GM19023 (cell line): ENCODE data around the gene ARHGEF4.
"Not testable (repeated sequence)": the region's sequence is repeated elsewhere in the genome, so short reads cannot be mapped to it uniquely, and the experiment has no call there.

Source experiments
- ATAC-seq: cut with Tn5 transposase; IDR thresholded peaks from one replicate; pipeline ENCODE4 v1.9.1; 2021; ENCODE audit warnings: mild to moderate bottlenecking, moderate library complexity; ENCODE audit not compliant: unreplicated experiment

Gene ARHGEF4

DNA sequence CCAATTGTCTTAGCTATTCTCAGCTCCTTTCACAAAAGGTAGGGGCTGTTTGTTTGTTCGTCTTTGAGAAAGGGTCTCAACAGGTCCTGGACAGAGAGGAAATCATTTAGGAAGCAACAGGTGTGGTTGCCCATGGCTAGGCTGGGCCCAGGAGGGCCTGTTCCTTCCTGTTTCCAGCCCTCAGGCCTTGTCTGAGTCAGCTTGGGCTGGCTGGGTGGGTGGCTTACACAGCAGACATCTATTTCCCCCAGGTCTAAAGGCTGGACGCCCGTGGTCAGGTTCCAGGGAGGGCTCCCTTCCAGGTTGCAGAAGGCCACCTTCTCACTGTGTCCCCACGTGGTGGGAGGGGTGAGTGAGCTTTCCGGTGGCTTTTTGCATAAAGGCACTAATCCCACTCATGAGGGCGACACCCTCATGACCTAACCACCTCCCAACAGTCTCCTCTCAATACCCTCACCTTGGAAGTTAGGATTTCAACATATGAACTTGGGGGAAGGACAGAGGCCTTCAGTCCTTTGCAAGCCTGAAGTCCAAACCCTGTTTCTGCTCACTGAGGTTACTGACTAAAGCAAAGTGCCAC, 45.5 kb downstream of the ARHGEF4 start:
- no peak for ATAC-seq

DNA sequence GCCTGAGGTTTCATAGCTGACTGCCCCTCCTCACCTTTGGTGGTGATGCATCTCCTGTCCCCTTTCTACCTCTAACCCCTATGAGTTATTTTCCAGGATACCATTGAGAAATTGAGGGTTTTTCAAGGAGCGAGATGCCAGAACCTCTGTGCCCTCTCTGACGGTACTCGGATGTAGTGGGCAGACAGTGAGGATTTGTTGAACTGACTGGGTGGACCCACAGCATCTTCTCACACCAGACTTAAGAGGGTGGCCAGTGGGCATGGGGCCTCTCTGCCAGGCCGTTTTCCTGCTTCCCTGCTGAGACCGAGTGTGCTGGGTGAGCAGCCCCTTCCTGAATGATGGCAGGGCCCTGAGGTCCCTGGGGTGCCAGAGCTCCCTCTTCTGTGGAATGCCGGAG, 46.3 kb downstream of the ARHGEF4 start:
- ATAC-seq: no peak

DNA sequence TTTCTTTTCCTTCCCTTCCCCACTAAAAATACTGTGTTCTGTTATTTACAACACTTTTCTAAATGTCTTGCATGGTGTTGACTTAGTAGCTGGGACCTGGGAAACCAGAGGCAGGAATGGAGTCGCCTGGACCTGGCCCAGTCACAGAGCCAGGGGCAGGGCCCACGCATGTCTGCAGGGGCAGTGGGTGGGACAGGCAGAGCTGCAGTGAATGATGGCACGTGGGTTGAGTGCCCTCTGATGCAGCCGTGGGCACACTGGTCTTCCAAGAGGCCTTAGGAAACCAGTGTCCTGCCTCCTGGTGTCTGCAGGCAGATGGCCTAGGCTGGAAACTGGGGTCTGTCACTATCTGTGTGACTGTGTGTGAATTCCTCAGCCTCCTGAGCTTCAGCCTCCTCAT, 46.8 kb downstream of the ARHGEF4 start:
- no peak for ATAC-seq

DNA sequence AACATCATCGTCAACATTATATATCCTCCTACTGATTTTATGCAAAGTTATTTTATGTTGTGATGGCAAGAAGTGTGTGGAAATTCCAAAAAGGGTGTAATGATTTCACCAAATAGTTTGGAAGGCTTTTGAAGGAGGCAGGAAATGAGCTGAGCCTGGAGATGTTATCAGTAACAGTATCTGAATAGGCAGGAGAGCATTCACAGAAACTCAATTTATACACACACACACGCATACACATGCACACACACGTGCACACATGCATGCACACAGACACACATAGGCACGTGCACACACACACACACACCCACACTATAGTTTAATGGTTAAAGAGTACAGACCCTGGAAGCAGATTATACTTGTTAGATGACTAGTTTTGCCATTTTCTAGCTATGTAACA, 47.3 kb downstream of the ARHGEF4 start:
- ATAC-seq: no peak

DNA sequence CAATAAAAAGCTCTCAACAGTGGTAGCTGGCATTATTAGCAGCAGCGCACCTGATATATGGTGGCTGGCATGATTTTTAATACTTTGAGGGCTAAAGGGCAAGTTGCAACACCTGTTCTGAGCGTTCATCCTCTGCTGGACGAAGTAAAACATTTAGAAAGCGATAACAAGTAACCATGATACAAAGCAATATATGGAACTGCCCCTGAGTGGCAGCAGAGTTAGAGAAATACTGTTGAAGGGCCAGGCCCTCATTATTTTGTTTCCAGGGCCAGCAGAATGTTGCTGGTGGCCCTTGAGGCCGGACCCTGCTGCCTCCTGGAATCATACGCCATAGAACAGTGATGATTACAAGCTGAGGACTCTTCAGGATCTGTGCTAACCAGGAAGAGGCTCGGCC, 47.8 kb downstream of the ARHGEF4 start:
- no peak for ATAC-seq

DNA sequence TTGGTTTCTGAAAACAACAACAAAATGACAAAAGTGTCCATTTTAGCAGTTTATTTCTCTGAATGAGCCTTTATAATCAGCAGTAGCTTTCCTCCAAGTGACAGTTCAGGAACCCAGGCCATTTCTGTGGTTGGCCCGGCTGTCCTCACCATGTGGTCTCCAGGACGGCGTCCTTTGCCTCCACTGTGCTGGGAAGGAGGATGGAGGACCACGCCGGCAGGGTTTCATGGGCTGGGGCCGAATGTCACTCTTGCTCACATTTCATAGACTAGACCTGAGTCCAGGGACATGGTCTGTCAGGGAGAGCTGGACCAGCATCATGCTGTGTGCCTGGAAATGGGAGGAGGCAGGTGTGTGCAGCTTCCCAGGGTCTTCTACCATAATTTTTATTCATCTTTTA, 50.9 kb downstream of the ARHGEF4 start:
- no peak for ATAC-seq

DNA sequence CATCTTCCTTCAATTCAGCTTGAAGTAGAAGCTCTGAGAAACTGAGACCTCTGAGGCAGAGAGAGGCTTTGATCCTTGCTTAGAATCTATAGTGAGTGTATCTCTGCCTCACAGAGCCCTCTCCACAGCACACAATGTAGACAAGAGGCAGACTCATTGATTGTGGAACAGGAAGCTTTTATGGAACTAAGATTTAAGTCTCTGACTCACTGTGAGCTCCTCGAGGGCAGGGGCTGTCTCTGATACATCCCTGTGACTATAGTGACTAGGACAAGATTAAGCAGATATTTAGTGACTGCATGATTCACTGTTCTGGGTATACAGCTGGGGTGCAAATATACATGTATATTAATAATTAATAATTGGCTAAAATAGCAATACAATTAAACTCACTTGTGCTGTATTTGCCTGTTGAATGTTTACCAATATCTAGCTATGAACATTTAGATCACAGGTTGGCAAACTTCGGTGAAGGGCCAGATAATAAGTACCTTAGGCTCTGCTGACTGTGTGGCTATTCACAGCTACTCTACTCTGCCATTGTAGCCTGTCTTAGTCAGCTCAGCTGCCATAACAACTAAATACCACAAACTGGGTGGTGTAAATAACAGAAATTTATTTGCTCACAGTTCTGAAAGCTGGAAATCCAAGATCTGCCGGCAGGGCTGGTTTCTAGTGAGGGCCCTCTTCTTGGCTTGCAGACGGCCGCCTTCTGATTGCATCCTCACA, 54.4 kb downstream of the ARHGEF4 start:
- ATAC-seq: no peak

DNA sequence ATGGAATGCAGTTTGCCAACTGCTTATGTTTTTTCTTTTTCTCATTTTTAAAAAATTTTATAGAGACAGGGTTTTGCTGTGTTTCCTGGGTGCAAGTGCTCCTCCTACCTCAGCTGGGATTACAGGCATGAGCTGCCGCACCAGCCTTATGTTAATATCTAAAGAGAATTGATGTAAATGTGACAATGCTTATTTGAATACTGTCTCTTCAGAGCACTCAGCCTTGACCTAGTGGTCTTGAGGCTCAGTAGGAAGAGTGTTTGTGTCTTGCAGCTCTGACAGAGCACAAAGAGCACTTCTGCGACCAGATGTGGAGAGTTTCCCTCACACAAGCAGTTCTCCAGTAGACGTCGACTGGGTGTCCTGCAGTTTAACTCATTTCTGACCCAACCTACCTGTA, 55.3 kb downstream of the ARHGEF4 start:
- no peak for ATAC-seq

DNA sequence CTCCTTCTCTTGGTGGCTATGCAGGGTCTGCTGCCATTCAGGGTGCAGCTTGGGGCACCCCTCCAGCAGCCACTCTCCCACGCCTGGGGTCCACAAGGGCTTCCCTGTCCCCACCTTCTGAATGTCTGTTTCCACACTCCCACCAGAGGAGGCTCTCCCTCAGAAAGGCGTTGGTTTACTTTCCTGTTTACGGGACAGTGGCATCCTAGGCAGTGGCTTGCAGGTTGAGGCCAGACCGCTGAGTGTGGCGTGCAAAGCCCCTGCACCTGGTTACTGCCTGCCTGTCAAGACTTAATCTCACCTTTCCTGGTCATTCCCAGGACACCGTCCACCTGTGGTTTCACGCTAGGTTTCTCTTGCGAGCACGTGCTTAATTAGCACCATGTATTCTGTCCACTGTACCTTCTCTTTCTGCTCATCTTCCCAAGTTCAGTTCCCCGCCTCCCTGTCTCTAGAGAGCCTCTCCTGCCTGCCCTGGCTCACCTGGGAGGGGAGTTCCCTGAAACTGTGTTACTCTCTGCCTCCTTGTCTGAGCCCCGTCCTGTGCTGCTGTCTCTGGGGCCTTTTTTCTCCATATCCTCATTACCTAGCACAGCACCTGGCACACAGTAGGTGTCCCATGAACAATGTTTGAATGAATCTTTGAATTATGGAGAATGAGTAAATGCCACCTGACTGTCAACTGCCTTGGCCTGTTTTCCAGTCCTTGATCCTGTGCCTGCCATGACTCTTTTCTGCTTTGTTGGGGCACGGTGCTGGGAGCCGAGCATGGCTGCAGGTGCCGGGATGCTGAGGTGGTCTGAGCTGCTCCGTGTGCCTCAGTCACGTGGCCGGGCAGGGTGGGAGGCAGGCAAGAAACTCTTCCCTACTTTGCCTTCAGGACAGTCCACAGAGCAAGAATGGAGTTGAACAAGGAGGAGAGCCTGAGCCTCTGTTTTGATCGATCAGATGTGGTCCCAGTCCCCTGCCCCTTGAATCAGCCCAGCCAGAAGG, 56.4 kb downstream of the ARHGEF4 start:
- ATAC-seq: no peak

DNA sequence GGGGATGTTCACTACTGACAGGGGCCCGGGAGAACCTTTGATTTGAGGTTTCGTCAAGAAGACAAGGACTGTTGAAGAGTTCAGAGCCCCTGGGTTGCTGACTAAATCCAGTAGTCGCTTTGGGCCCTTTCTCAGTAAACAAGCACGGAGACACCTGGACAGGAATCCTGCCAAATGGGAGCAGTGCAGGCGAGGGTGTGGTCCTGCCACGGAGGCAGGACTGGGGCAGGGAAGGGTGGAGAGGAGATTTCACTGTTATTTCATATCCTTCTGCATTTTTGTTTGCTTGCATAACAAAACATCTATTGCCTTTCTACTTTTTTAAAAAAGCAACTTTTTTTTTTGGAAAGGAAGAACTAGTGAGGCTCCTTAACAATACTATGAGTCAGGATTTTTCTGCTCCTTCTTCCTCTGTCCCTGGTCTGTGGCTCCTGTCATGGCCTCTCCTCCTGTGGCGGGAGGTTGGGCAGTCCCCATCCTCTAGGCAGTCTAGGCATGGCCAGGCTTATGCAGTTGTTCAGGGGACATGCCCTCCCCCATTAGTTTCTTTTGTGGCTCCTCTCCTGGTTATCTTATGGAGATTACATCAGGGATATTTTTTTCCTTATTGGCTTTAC, 57.7 kb downstream of the ARHGEF4 start:
- no peak for ATAC-seq

DNA sequence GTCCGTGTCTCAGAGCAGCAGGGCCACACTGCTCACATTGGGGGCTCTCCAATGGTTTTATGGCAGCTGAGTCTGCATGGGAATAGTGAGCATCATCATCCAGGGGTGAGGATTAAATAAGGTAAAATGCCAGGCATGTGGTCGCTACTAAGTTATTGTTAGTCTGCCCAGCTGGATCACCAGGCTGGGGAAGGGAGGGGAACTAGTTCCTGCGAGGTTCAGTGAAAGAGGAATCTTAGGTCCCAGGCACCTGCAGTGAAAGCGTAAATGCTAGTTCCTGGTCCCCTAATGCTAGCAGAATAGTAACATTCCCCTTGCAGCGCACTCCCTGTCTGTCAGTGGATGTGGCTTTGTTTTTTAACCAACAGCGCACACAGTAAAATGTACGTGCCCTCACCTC, 60.1 kb downstream of the ARHGEF4 start:
- no peak for ATAC-seq

DNA sequence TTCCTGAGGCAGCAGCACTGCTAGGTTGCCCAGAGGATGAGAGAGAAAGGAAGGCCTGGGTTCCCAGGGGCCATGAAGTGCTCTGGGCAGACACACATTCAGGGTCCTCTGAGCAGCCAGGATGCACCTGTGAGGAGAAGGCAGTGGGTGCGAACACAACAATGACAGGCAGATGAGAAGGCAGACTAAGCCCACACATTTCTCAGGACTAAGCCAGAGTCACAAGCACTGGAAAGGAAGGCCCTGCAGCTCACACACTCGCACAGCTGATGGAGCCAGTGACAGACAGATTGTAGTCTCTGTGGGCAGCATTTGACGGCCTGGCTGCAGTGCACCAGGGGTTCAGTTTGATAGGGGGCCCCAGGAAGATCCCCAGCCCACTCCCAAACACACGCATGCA, 61.8 kb downstream of the ARHGEF4 start:
- no peak for ATAC-seq

DNA sequence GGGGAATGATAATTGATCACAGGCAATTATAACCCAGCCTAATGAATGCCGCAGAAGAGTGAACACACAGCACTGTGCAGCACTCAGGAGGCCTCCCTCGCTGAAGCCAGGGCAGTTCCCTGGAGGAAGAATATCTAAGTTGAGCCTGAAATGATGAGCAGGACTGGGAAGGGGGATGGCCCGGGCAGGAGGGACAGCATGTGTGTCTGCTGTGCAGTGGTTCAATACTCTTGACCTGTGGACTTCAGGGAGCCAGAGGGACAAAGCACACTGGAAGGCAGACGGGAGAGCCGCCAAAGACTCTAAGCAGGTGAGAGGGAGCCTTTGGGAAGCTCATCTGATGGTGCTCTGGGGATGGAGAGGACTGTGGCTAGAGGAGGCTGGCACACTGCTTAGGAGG, 62.6 kb downstream of the ARHGEF4 start:
- no peak for ATAC-seq

DNA sequence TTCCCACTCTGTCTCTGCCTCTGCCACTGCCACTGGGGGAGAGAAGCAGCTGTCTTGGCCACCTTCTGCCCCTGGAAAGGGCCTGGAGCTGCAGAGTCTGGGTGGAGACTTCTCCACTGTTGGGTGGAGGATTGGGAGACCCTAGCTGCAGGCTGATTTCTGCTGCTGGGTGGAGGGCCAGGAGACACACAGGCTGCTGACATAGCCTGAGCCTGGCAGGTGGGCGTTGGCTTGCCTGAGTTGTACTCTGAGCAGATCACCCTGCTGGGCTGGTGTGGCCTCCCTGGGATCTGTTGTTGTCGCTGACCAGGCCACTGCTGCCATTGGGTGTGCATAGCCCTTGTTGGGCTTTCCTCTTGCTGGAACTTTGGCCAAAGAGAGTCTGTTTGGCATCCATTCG, 64.3 kb downstream of the ARHGEF4 start:
- ATAC-seq: no peak

DNA sequence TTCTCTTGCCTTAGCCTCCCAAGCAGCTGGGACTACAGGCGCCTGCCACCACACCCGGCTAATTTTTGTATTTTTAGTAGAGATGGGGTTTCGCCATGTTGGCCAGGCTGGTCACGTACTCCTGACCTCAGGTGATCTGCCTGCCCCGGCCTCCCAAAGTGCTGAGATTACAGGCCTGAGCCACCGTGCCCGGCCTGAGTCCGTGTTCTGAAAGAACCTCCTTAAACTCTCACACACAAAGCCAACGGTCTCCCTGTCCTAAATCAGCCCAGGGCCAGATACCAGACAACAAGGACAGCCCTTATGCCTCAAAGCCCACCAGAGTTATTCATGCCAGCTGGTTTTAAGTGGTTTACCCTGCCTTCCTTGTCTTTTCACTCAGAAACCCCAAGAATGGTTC, 64.9 kb downstream of the ARHGEF4 start:
- not testable (repeated sequence) for ATAC-seq

DNA sequence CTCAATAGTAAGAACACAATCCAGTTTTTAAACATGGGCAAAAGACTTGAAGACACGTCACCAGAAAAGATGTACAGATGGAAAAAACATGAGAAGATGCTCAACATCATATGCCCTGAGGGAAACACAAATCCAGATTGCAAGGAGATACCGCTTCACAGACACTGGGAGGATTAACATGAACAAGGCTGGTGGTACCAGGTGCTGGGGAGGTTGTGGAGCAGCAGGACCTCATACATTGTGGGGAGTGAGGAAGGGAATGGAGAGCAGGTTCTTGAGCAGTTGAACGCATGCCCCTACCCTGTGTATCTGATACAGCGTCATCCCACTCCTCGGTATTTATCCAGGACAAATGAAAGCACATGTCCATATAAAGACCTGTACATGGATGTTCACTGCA, 72.1 kb downstream of the ARHGEF4 start:
- ATAC-seq: no peak

DNA sequence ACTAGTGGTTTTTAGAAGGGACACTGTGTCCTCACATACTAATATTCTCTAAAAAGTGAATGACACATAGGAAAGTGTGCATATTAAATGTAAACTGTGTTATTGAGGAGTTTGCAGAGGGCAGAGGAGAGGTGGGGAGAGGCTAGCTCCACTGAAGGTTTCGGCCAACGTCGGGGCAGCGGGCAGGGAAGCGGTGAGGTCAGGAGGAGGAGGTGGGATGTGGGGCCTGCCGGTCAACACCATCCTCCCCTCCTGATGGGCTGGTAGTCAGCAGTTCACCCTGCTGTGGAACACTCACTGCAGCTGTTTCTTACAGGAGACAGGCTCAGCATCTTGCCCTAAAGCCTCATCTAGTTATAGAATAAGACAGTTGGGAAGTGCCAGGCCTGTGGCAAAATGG, 74.2 kb downstream of the ARHGEF4 start:
- ATAC-seq: no peak

DNA sequence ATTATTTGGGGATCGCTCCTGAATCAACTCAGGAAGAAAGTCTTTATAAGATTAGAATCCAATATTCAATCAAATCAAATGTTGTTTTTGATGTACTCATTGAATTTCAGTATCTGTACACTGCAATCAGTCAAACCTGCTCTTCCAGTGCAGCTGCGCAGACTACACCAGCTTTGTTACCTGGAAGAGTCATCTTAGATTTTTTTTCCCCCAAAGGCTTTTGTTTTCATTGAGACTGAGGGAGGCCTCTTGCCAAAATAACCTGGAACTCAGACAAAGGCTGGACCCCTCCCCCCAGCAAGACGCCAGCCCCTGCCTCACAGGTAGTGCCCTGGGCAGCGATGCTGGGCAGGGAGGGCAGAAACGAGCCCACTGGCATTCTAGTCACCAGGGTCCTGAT, 74.8 kb downstream of the ARHGEF4 start:
- ATAC-seq: no peak

DNA sequence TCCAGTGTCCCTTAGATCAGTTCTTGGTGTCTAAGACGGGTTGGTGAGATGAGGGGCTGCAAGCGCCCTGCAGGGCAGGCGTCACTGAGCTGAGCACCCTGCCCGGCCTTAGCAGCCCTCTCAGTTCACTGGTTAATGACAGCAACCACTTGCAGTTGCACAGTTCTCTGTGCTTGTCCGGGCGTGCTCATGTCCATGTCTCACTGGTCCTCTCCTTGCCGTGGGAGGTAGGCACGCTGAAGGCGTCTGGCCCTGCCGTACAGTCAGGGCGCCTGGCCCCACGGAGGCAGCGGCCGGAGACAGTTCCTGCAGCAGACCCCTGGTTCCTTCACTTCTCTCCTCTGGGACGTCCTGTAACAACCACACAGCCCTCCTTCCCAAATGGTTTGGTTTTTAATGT, 75.3 kb downstream of the ARHGEF4 start:
- no peak for ATAC-seq

DNA sequence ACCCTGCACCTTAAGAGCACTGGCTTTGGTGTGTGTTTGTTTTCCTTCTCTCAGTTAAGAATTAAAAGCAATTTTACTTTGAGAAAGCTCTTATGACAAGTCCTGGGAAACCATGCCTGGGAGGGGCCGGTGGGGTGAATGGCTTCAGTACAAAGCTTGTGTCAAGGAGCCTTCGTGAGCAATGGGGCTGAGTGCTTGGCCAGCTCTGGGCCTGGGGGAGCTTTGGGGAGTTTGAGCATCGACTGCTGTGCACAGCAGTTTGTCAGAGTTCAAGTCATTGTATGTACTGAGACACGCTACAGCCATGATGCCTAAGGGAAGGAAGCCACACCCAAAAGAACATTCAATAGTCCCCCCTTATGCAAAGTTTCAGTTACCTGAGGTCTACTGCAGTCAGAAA, 75.8 kb downstream of the ARHGEF4 start:
- ATAC-seq: no peak

DNA sequence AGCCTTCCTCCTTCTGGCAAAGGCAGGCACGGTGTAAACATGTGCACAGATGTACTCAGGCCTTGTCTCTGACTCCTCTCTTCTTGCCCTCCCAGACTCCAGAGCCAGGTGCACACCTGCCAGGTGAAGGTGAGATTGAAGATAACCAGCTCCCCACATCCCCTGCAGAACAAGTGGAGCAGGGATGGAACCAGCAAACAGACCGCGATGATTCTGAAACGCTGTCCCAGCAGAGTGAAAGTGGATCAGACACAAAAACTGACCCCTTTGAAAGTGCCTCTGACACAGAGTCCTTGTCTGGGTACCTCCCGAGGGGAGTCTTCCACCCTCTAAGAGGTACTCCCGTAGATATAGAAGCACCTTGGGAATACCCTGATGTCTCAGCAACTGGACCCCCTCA, 77.2 kb downstream of the ARHGEF4 start:
- ATAC-seq: no peak
